GM12878 (cell line): Measurements from ENCODE around the gene PGA4. TPM values are rescaled to one million over a fixed set of nuclear protein-coding genes. Genes with fewer than 3 reads are reported as not detected.

Experiments used
- CBX3 ChIP-seq: fragments of 200-600 bp; sonication (generic); IDR thresholded peaks from 2 replicates; pipeline ENCODE4 v1.6.1; 2016; ENCODE audit warnings: low read depth, borderline replicate concordance
- CTCF ChIP-seq, 3 experiments: IDR thresholded peaks in 2 of 3; conservative IDR thresholded peaks in 1 of 3; 2 replicates each; pipeline ENCODE4 v1.5.1; 2011; ENCODE audit warnings: low read depth in 3 of 3, low read length in 3 of 3, mild to moderate bottlenecking in 3 of 3, control low read depth in 2 of 3, moderate library complexity in 2 of 3, inconsistent platforms in 1 of 3, mixed read lengths in 1 of 3; ENCODE audit not compliant: control insufficient read depth in 2 of 3, insufficient read depth in 1 of 3; ENCODE audit errors: extremely low read depth in 1 of 3
- E2F4 ChIP-seq: IDR thresholded peaks from 2 replicates; pipeline ENCODE4 v1.6.1; 2012; ENCODE audit warnings: low read depth, low read length, improper control_type of control experiment
- EP300 ChIP-seq, 2 experiments: fragments of 150-350 bp in 1 of 2; IDR thresholded peaks; 2 replicates each; pipeline ENCODE4 v1.6.1; 2011 to 2012; ENCODE audit warnings: low read depth in 2 of 2, low read length in 2 of 2, borderline replicate concordance in 1 of 2, improper control_type of control experiment in 1 of 2, inconsistent platforms in 1 of 2; ENCODE audit not compliant: control insufficient read depth in 1 of 2
- FOS ChIP-seq: IDR thresholded peaks from 3 replicates; pipeline ENCODE4 v1.6.1; 2011; ENCODE audit warnings: borderline replicate concordance; ENCODE audit not compliant: insufficient read length; ENCODE audit errors: extremely low read depth
- IKZF1 ChIP-seq: fragments of 450-650 bp; conservative IDR thresholded peaks from 2 replicates; pipeline ENCODE4 v1.6.1; 2017; ENCODE audit warnings: antibody characterized with exemption, mild to moderate bottlenecking
- SP1 ChIP-seq: IDR thresholded peaks from one replicate; pipeline ENCODE4 v1.6.1; 2011; ENCODE audit warnings: low read depth, low read length
- TCF7 ChIP-seq: IDR thresholded peaks from 2 replicates; pipeline ENCODE4 v1.6.1; 2014; ENCODE audit warnings: antibody characterized with exemption, borderline replicate concordance
- ZNF207 ChIP-seq: fragments of 450-650 bp; IDR thresholded peaks from 2 replicates; pipeline ENCODE4 v1.6.1; 2014; ENCODE audit warnings: antibody characterized with exemption, mild to moderate bottlenecking, borderline replicate concordance
- ZNF24 ChIP-seq: fragments of 450-650 bp; IDR thresholded peaks from 2 replicates; pipeline ENCODE4 v1.6.1; 2017; ENCODE audit warnings: antibody characterized with exemption, mild to moderate bottlenecking
- polyA plus RNA-seq, 11 experiments: library from polyadenylated mRNA; depleted of rRNA in 4 of 11; unstranded in 6 of 11; stranded (reverse) in 5 of 11; fragments of >200 nt; fragmentation: Nextera tagmentation in 4 of 11; fragmentation: Illumina TruSeq in 1 of 11; extraction: Ambion mirVana in 4 of 11; extraction: Trizol in 1 of 11; gene quantifications; 1 replicate in 1 of 11; 2 replicates in 10 of 11; pipeline versions ENCODE4 v1.2.1 to v1.2.3, GENCODE V29; 2011 to 2016; ENCODE audit warnings: inconsistent platforms in 2 of 11, missing spikeins in 2 of 11, low read depth in 1 of 11
- total RNA-seq, 4 experiments: library from RNA; depleted of rRNA in 3 of 4; stranded (reverse); fragments of >200 nt in 3 of 4; fragmentation: Illumina TruSeq in 1 of 4; extraction: Trizol in 1 of 4; gene quantifications; 2 replicates each; pipeline versions ENCODE4 v1.2.1 to v1.2.3, GENCODE V29; 2013 to 2021

PGA4 gene
- total and polyA plus RNA-seq, 10 of the 15 experiments (the other 5 are each of a cell fraction or from before 2014, with no cell fraction given), result not detected

GRCh38 chr11:61280883-61281580, 58.9 kb downstream of the PGA4 start (continued):
- TF ChIP-seq E2F4 (no peak), EP300 (IDR thresholded peaks at IDR 0.05; ENCODE audit: borderline replicate concordance in 1 of 2, control insufficient read depth in 1 of 2, low read depth in 2 of 2, low read length in 2 of 2) (no peak), CBX3 (no peak), ZNF207 (no peak), TCF7 (no peak), CTCF (IDR thresholded peaks at IDR 0.05 in 2 of 3, conservative IDR thresholded peaks at IDR 0.05 in 1 of 3; ENCODE audit: control insufficient read depth in 2 of 3, extremely low read depth in 1 of 3, insufficient read depth in 1 of 3, low read depth in 3 of 3, low read length in 3 of 3) (no peak), FOS (no peak), SP1 (no peak), ZNF24 (no peak), IKZF1 (no peak)

Other genes with a start within 250 kb of the PGA4 start
Only the 7 nearest of the 12 such genes appear.
- gene CD5, start 119.9 kb upstream of the PGA4 start, total RNA-seq (2014; rRNA removed), result 0.17 and 0.22 TPM in 2 replicates
- 0.04 and 0.09 TPM in 2 replicates for gene CD5, start 119.9 kb upstream of the PGA4 start, total RNA-seq (2014; rRNA removed; fragmentation: Illumina TruSeq; extraction: Trizol)
- 0.58 and 0.87 TPM in 2 replicates for gene CD5, start 119.9 kb upstream of the PGA4 start, total RNA-seq (2021)
- not detected in 2 replicates for gene CD5, start 119.9 kb upstream of the PGA4 start, polyA plus RNA-seq (2011; rRNA removed)
- 0.16 and 0.17 TPM in 2 replicates for gene CD5, start 119.9 kb upstream of the PGA4 start, polyA plus RNA-seq (2014; fragmentation: Illumina TruSeq; extraction: Trizol)
- under 1 TPM in 1 of 2 experiments, not detected in 1; 0.02 TPM for gene CD5, start 119.9 kb upstream of the PGA4 start, polyA plus RNA-seq (2014; fragmentation: Nextera tagmentation; extraction: Ambion mirVana)
- 0.18 and 0.19 TPM in 2 replicates for gene CD5, start 119.9 kb upstream of the PGA4 start, polyA plus RNA-seq (2014; rRNA removed)
- under 1 TPM; 0.23 to 0.35 TPM for gene CD5, start 119.9 kb upstream of the PGA4 start, polyA plus RNA-seq (2016; fragmentation: Nextera tagmentation; extraction: Ambion mirVana)
- 7.4 and 8.6 TPM in 2 replicates for gene VPS37C, start 60.9 kb upstream of the PGA4 start, total RNA-seq (2014; rRNA removed)
- gene VPS37C, start 60.9 kb upstream of the PGA4 start, total RNA-seq (2014; rRNA removed; fragmentation: Illumina TruSeq; extraction: Trizol), result 4.1 and 4.8 TPM in 2 replicates
- gene VPS37C, start 60.9 kb upstream of the PGA4 start, total RNA-seq (2021), result 15.6 and 16.5 TPM in 2 replicates
- 5.1 and 7.0 TPM in 2 replicates for gene VPS37C, start 60.9 kb upstream of the PGA4 start, polyA plus RNA-seq (2011; rRNA removed)
- 2.2 and 5.0 TPM in 2 replicates for gene VPS37C, start 60.9 kb upstream of the PGA4 start, polyA plus RNA-seq (2014; fragmentation: Illumina TruSeq; extraction: Trizol)
- under 1 TPM; 0.39 to 0.88 TPM for gene VPS37C, start 60.9 kb upstream of the PGA4 start, polyA plus RNA-seq (2014; fragmentation: Nextera tagmentation; extraction: Ambion mirVana)
- gene VPS37C, start 60.9 kb upstream of the PGA4 start, polyA plus RNA-seq (2014; rRNA removed), result 8.6 and 9.0 TPM in 2 replicates
- gene VPS37C, start 60.9 kb upstream of the PGA4 start, polyA plus RNA-seq (2016; fragmentation: Nextera tagmentation; extraction: Ambion mirVana), result 1 to 10 TPM; 8.7 to 9.6 TPM
- gene PGA3, start 18.8 kb upstream of the PGA4 start, total RNA-seq (2014; rRNA removed), result not detected in 2 replicates
- gene PGA3, start 18.8 kb upstream of the PGA4 start, total RNA-seq (2014; rRNA removed; fragmentation: Illumina TruSeq; extraction: Trizol), result not detected in 2 replicates
- not detected in 2 replicates for gene PGA3, start 18.8 kb upstream of the PGA4 start, total RNA-seq (2021)
- not detected in 2 replicates for gene PGA3, start 18.8 kb upstream of the PGA4 start, polyA plus RNA-seq (2011; rRNA removed)
- gene PGA3, start 18.8 kb upstream of the PGA4 start, polyA plus RNA-seq (2014; fragmentation: Illumina TruSeq; extraction: Trizol), result not detected in 2 replicates
- gene PGA3, start 18.8 kb upstream of the PGA4 start, polyA plus RNA-seq (2014; fragmentation: Nextera tagmentation; extraction: Ambion mirVana), result not detected
- not detected in 2 replicates for gene PGA3, start 18.8 kb upstream of the PGA4 start, polyA plus RNA-seq (2014; rRNA removed)
- not detected for gene PGA3, start 18.8 kb upstream of the PGA4 start, polyA plus RNA-seq (2016; fragmentation: Nextera tagmentation; extraction: Ambion mirVana)
- not detected in 2 replicates for gene PGA5, start 18.8 kb downstream of the PGA4 start, total RNA-seq (2014; rRNA removed)
- gene PGA5, start 18.8 kb downstream of the PGA4 start, total RNA-seq (2014; rRNA removed; fragmentation: Illumina TruSeq; extraction: Trizol), result not detected in 2 replicates
- gene PGA5, start 18.8 kb downstream of the PGA4 start, total RNA-seq (2021), result not detected in 2 replicates
- not detected in 2 replicates for gene PGA5, start 18.8 kb downstream of the PGA4 start, polyA plus RNA-seq (2011; rRNA removed)
- not detected in 2 replicates for gene PGA5, start 18.8 kb downstream of the PGA4 start, polyA plus RNA-seq (2014; fragmentation: Illumina TruSeq; extraction: Trizol)
- not detected for gene PGA5, start 18.8 kb downstream of the PGA4 start, polyA plus RNA-seq (2014; fragmentation: Nextera tagmentation; extraction: Ambion mirVana)
- gene PGA5, start 18.8 kb downstream of the PGA4 start, polyA plus RNA-seq (2014; rRNA removed), result not detected in 2 replicates
- not detected for gene PGA5, start 18.8 kb downstream of the PGA4 start, polyA plus RNA-seq (2016; fragmentation: Nextera tagmentation; extraction: Ambion mirVana)
- 1.3 and 2.5 TPM in 2 replicates for gene VWCE, start 73.0 kb downstream of the PGA4 start, total RNA-seq (2014; rRNA removed)
- 1.0 TPM in 2 replicates for gene VWCE, start 73.0 kb downstream of the PGA4 start, total RNA-seq (2014; rRNA removed; fragmentation: Illumina TruSeq; extraction: Trizol)
- 2.7 and 4.0 TPM in 2 replicates for gene VWCE, start 73.0 kb downstream of the PGA4 start, total RNA-seq (2021)
- gene VWCE, start 73.0 kb downstream of the PGA4 start, polyA plus RNA-seq (2011; rRNA removed), result 1.2 and 2.1 TPM in 2 replicates
- gene VWCE, start 73.0 kb downstream of the PGA4 start, polyA plus RNA-seq (2014; fragmentation: Illumina TruSeq; extraction: Trizol), result 0.62 and 2.4 TPM in 2 replicates
- gene VWCE, start 73.0 kb downstream of the PGA4 start, polyA plus RNA-seq (2014; fragmentation: Nextera tagmentation; extraction: Ambion mirVana), result under 1 TPM; 0.10 to 0.29 TPM
- 3.2 and 4.0 TPM in 2 replicates for gene VWCE, start 73.0 kb downstream of the PGA4 start, polyA plus RNA-seq (2014; rRNA removed)
- 1 to 10 TPM; 4.8 to 4.9 TPM for gene VWCE, start 73.0 kb downstream of the PGA4 start, polyA plus RNA-seq (2016; fragmentation: Nextera tagmentation; extraction: Ambion mirVana)
- 241 and 250 TPM in 2 replicates for gene DDB1, start 110.8 kb downstream of the PGA4 start, total RNA-seq (2014; rRNA removed)
- 197 and 199 TPM in 2 replicates for gene DDB1, start 110.8 kb downstream of the PGA4 start, total RNA-seq (2014; rRNA removed; fragmentation: Illumina TruSeq; extraction: Trizol)
- gene DDB1, start 110.8 kb downstream of the PGA4 start, total RNA-seq (2021), result 271 and 272 TPM in 2 replicates
- gene DDB1, start 110.8 kb downstream of the PGA4 start, polyA plus RNA-seq (2011; rRNA removed), result 183 and 221 TPM in 2 replicates
- 160 and 203 TPM in 2 replicates for gene DDB1, start 110.8 kb downstream of the PGA4 start, polyA plus RNA-seq (2014; fragmentation: Illumina TruSeq; extraction: Trizol)
- 100 to 1,000 TPM; 136 to 211 TPM for gene DDB1, start 110.8 kb downstream of the PGA4 start, polyA plus RNA-seq (2014; fragmentation: Nextera tagmentation; extraction: Ambion mirVana)
- gene DDB1, start 110.8 kb downstream of the PGA4 start, polyA plus RNA-seq (2014; rRNA removed), result 202 and 220 TPM in 2 replicates
- 100 to 1,000 TPM; 236 to 262 TPM for gene DDB1, start 110.8 kb downstream of the PGA4 start, polyA plus RNA-seq (2016; fragmentation: Nextera tagmentation; extraction: Ambion mirVana)
- gene TKFC, start 110.9 kb downstream of the PGA4 start, total RNA-seq (2014; rRNA removed), result 58.2 and 69.7 TPM in 2 replicates
- 25.0 and 25.1 TPM in 2 replicates for gene TKFC, start 110.9 kb downstream of the PGA4 start, total RNA-seq (2014; rRNA removed; fragmentation: Illumina TruSeq; extraction: Trizol)
- 92.5 and 97.8 TPM in 2 replicates for gene TKFC, start 110.9 kb downstream of the PGA4 start, total RNA-seq (2021)
- gene TKFC, start 110.9 kb downstream of the PGA4 start, polyA plus RNA-seq (2011; rRNA removed), result 22.4 and 48.3 TPM in 2 replicates
- 11.3 and 39.9 TPM in 2 replicates for gene TKFC, start 110.9 kb downstream of the PGA4 start, polyA plus RNA-seq (2014; fragmentation: Illumina TruSeq; extraction: Trizol)
- 1 to 10 TPM; 2.4 to 5.5 TPM for gene TKFC, start 110.9 kb downstream of the PGA4 start, polyA plus RNA-seq (2014; fragmentation: Nextera tagmentation; extraction: Ambion mirVana)
- 72.8 and 82.6 TPM in 2 replicates for gene TKFC, start 110.9 kb downstream of the PGA4 start, polyA plus RNA-seq (2014; rRNA removed)
- 100 to 1,000 TPM; 103 to 113 TPM for gene TKFC, start 110.9 kb downstream of the PGA4 start, polyA plus RNA-seq (2016; fragmentation: Nextera tagmentation; extraction: Ambion mirVana)